IMR-90 (cell line): ENCODE measurements around the gene DYTN. TPM values are rescaled to one million over a fixed set of nuclear protein-coding genes. Genes with fewer than 3 reads are reported as not detected.

Source experiments
- ATAC-seq: fragments of 200-7000 bp; cut with Tn5 transposase; 2 replicates; pipeline ENCODE4 v1.9.1; 2020; ENCODE audit warnings: low read depth, mild to moderate bottlenecking, moderate library complexity
- BruUV-seq: library from RNA; stranded (reverse); fragments of 400-500 nt; replicated peaks from 2 replicates; lab custom pipeline; 2021; lab: Mats Ljungman, UMichigan
- CTCF ChIA-PET: fragments of 300-600 bp; formaldehyde crosslinking; extraction: SDS; loops from one replicate; lab custom pipeline; 2021; ENCODE audit warnings: antibody characterized with exemption; lab: Yijun Ruan, JAX
- POLR2A ChIA-PET: fragments of 300-600 bp; sonication (Branson Sonifier 250); formaldehyde crosslinking; loops from one replicate; lab custom pipeline; 2022; ENCODE audit warnings: antibody characterized with exemption; ENCODE audit not compliant: unreplicated experiment; lab: Charles Lee
- DNase-seq: peaks from one replicate; pipeline ENCODE4 v3.0.0; 2013
- H2AFZ ChIP-seq: replicated peaks from 2 replicates; pipeline ENCODE3; 2013; ENCODE audit warnings: low read length, mild to moderate bottlenecking; ENCODE audit not compliant: poor library complexity
- H2AK5ac ChIP-seq: 2 replicates; pipeline ENCODE4 v1.6.1; 2013; ENCODE audit warnings: low read depth, low read length, inconsistent platforms
- H2AK9ac ChIP-seq: replicated peaks from 2 replicates; pipeline ENCODE3; 2013; ENCODE audit warnings: mild to moderate bottlenecking, low read depth, low read length, moderate library complexity; ENCODE audit not compliant: poor library complexity
- H2BK120ac ChIP-seq: 2 replicates; pipeline ENCODE4 v1.6.1; 2013; ENCODE audit warnings: low read depth, low read length, inconsistent platforms
- H2BK15ac ChIP-seq: 3 replicates; pipeline ENCODE4 v1.6.1; 2013; ENCODE audit warnings: low read depth, low read length, inconsistent platforms
- H2BK20ac ChIP-seq: 2 replicates; pipeline ENCODE4 v1.6.1; 2013; ENCODE audit warnings: low read depth, mild to moderate bottlenecking, inconsistent platforms, low read length, moderate library complexity
- H2BK5ac ChIP-seq: 2 replicates; pipeline ENCODE4 v1.6.1; 2013; ENCODE audit warnings: mild to moderate bottlenecking, low read depth, low read length, inconsistent platforms; ENCODE audit not compliant: poor library complexity, severe bottlenecking
- H3K14ac ChIP-seq: replicated peaks from 2 replicates; pipeline ENCODE4 v1.6.1; 2013; ENCODE audit warnings: low read depth, low read length, inconsistent platforms
- H3K18ac ChIP-seq: 2 replicates; pipeline ENCODE4 v1.6.1; 2013; ENCODE audit warnings: low read depth, low read length, control low read depth
- H3K23ac ChIP-seq: 2 replicates; pipeline ENCODE4 v1.6.1; 2013; ENCODE audit warnings: low read depth, low read length, inconsistent platforms
- H3K27ac ChIP-seq: 2 replicates; pipeline ENCODE4 v1.5.1; 2013; ENCODE audit warnings: mild to moderate bottlenecking, control low read depth, low read length; ENCODE audit not compliant: insufficient read depth
- H3K27me3 ChIP-seq: 2 replicates; pipeline ENCODE4 v1.6.1; 2013; ENCODE audit warnings: low read length; ENCODE audit not compliant: control insufficient read depth, insufficient read depth
- H3K36me3 ChIP-seq: 2 replicates; pipeline ENCODE4 v1.6.1; 2013; ENCODE audit warnings: low read length, mixed read lengths; ENCODE audit not compliant: control insufficient read depth, insufficient read depth
- H3K4ac ChIP-seq: 2 replicates; pipeline ENCODE4 v1.6.1; 2013; ENCODE audit warnings: low read depth, low read length, inconsistent platforms
- H3K4me1 ChIP-seq: 2 replicates; pipeline ENCODE4 v1.6.1; 2013; ENCODE audit warnings: low read length, mixed read lengths; ENCODE audit not compliant: control insufficient read depth, insufficient read depth
- H3K4me2 ChIP-seq: 2 replicates; pipeline ENCODE4 v1.6.1; 2013; ENCODE audit warnings: low read depth, mild to moderate bottlenecking, control low read depth, low read length, moderate library complexity
- H3K4me3 ChIP-seq: 2 replicates; pipeline ENCODE4 v1.5.1; 2013; ENCODE audit warnings: low read depth, mild to moderate bottlenecking, control low read depth, low read length, moderate library complexity; ENCODE audit not compliant: insufficient read depth
- H3K56ac ChIP-seq: 2 replicates; pipeline ENCODE4 v1.6.1; 2013; ENCODE audit warnings: low read length, inconsistent platforms; ENCODE audit not compliant: insufficient read depth; ENCODE audit errors: extremely low read depth
- H3K79me1 ChIP-seq, 2 experiments: 2 replicates each; pipeline ENCODE4 v1.6.1; 2013; ENCODE audit warnings: low read length in 2 of 2, inconsistent platforms in 1 of 2, low read depth in 1 of 2
- H3K9ac ChIP-seq: 2 replicates; pipeline ENCODE4 v1.6.1; 2013; ENCODE audit warnings: low read depth, low read length, control low read depth
- H3K9me1 ChIP-seq: 2 replicates; pipeline ENCODE4 v1.6.1; 2013; ENCODE audit warnings: low read length, inconsistent platforms; ENCODE audit not compliant: insufficient read depth
- H3K9me3 ChIP-seq: 2 replicates; pipeline ENCODE4 v1.6.1; 2013; ENCODE audit warnings: low read length; ENCODE audit not compliant: control insufficient read depth, insufficient read depth
- H4K20me1 ChIP-seq: 2 replicates; pipeline ENCODE4 v1.6.1; 2013; ENCODE audit warnings: low read length, inconsistent platforms; ENCODE audit not compliant: insufficient read depth
- H4K5ac ChIP-seq: 2 replicates; pipeline ENCODE4 v1.6.1; 2013; ENCODE audit warnings: mild to moderate bottlenecking, low read depth, low read length, control low read depth
- H4K8ac ChIP-seq, 2 experiments: 2 replicates each; pipeline ENCODE4 v1.6.1; 2013; ENCODE audit warnings: low read depth in 2 of 2, low read length in 2 of 2, control low read depth in 1 of 2, inconsistent platforms in 1 of 2
- H4K91ac ChIP-seq: 2 replicates; pipeline ENCODE4 v1.6.1; 2013; ENCODE audit warnings: low read depth, low read length, inconsistent platforms; ENCODE audit not compliant: insufficient read depth
- FOS ChIP-seq: fragments of 150-350 bp; IDR thresholded peaks from 2 replicates; pipeline ENCODE4 v1.6.1; 2016; ENCODE audit warnings: low read depth, low read length
- NFE2L2 ChIP-seq: fragments of 150-350 bp; IDR thresholded peaks from 2 replicates; pipeline ENCODE4 v1.6.1; 2016; ENCODE audit warnings: low read depth, mild to moderate bottlenecking, low read length
- whole genome bisulfite sequencing, 2 experiments: methylation state at CpG; one replicate each; pipeline versions ENCODE4 v1.1.5 to v1.1.7; 2013; ENCODE audit warnings: missing lambda C conversion rate in 2 of 2; ENCODE audit not compliant: insufficient read length in 1 of 2; ENCODE audit errors: extremely low coverage in 2 of 2; 5-methylcytosine and 5-hydroxymethylcytosine counted together
- dilution Hi-C: fragments of 300-500 bp; cut with HindIII; formaldehyde crosslinking; loops from one replicate; pipeline ENCODE4 v1.14.3; 2018; ENCODE audit warnings: low sequenced_read_pairs; ENCODE audit not compliant: unreplicated experiment
- in situ Hi-C: fragments of 300-500 bp; cut with MboI; formaldehyde crosslinking; loops from 3 replicates; pipeline ENCODE4 v1.14.3; 2019; ENCODE audit warnings: low sequenced_read_pairs, inconsistent platforms, mixed read lengths
- intact Hi-C: fragments of 100-400 bp; cut with micrococcal nuclease; formaldehyde crosslinking; loops from 2 replicates; pipeline ENCODE4 v1.10.0; 2022
- polyA plus RNA-seq, 3 experiments: library from polyadenylated mRNA; depleted of rRNA; stranded (reverse); fragments of >200 nt; gene quantifications; 2 replicates each; pipeline ENCODE4 v1.2.3, GENCODE V29; 2012; ENCODE audit warnings: low replicate concordance in 1 of 3
- total RNA-seq: library from RNA; depleted of rRNA; stranded (reverse); fragments of >200 nt; gene quantifications from 2 replicates; pipeline ENCODE4 v1.2.3, GENCODE V29; 2012

The DYTN gene
- total and polyA plus RNA-seq, 2 of the 4 experiments (the other 2 are of a cell fraction), result not detected

DNA sequence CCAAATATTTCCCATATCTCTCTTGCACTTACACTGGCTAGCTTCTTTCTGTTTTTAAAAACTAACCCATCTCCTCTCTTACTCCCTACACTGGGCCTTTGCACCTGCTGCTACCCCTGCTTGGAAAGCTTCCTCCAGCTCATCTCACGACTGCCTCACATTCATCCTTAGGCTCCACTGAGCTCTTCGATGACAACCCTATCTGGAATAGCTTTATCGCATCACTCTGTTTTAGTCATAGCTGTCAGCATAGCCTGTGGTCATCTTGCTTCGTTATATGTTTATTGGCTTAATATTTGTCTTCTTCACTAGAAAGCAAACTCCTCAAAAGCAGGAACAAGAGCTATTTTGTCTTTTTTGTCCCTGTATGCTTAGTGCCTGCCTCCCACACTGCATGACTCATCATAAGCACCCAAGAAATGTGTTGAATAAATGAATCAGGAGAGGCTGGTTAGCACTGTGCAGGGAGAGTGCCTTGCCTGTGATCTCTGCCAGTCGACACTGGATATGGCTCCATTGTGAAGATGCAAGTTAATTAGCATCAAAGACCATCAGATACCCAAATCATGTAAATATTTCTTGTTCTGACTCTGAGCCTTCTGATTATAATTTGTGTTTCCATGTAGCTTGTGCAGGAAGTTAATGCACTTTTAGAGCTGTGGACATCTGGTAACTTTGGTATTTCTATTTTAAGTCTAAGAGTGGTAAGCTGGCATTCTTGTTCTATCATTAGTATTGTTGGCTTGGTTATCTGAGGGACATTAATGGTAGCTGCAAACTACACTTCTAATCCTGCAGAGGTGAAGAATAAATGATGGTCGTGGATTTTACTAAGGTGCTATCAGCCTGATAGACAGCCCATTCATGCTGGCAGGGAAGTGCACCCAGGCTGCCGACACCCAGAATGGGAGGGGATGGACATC is 10.3 kb upstream of the DYTN start:
- Histone ChIP-seq H3K4me3 (no peak overlapping the region), H3K4me1 (no peaks in the 10 kb centered on the region), H2BK15ac (no peak overlapping the region), H3K27ac (no peak overlapping the region), H3K9ac (no peak overlapping the region), H3K18ac (no peak overlapping the region), H3K9me1 (no peaks in the 10 kb centered on the region), H4K5ac (no peak overlapping the region), H3K36me3 (no peaks in the 10 kb centered on the region), H2AK5ac (no peak overlapping the region), H4K20me1 (no peaks in the 10 kb centered on the region), H2AFZ (no peak overlapping the region), H3K14ac (no peak overlapping the region), H4K91ac (no peak overlapping the region), H2BK20ac (no peak overlapping the region), H2AK9ac (no peak overlapping the region), H3K56ac (no peak overlapping the region), H3K4ac (no peak overlapping the region), H3K27me3 (no peaks in the 10 kb centered on the region), H3K79me1 (no peaks in the 10 kb centered on the region), H2BK5ac (no peak overlapping the region), H3K23ac (no peak overlapping the region), H2BK120ac (no peak overlapping the region), H4K8ac (no peak overlapping the region), H3K4me2 (no peak overlapping the region), H3K9me3 (no peaks in the 10 kb centered on the region)
- ATAC-seq (peak; percentile 74), DNase-seq (peak; percentile 32)
- in situ Hi-C loops (no loop called here), dilution Hi-C loops (no loop called here), intact Hi-C loops (no loop called here)
- no CpG with 5 or more reads among the region's 7 CpGs for WGBS, 2 experiments
- peak; percentile 26; the same call in 1 of the 2 replicates for TF ChIP-seq FOS
- no peak for TF ChIP-seq NFE2L2
- ChIA-PET POLR2A (no interaction called here), CTCF (no interaction called here)
- no TSS peak for BruUV-seq
